ENCODE measurements around the gene ARHGAP45. TPM values are rescaled to one million over a fixed set of nuclear protein-coding genes. Genes with fewer than 3 reads are reported as not detected.

Gene ARHGAP45
- total and polyA plus RNA-seq, 4 donors, result 3.3 to 27.5 (median 9.7) TPM

DNA sequence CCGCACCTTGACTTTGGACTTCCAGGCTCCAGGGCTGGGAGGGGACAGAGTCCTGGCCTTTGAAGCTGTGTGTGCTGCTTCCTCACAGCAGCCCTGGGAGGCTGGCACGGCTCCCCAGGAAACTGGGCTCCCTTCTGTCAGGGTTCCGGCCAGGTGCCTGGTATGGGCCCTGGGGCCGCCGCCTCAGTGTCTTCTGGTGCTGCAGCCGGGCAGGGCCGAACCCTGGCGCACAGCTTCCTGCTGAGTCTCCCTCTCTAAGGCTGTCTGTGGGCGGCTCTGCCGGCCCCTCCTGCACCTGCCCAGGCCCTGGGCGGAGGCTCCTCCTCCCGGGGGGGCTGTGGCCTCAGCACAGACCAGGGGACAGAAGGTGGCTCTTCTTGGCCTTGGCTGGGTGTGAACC lies 69.2 kb downstream of the ARHGAP45 start (continued):
- TF ChIP-seq HNF4G (IDR thresholded peaks at IDR 0.05) (no peak), SP1 (IDR thresholded peaks at IDR 0.05) (no peak)

Small RNAs within 50 kb of the gene (small RNA-seq; reads per million reads assigned to genes)
- gene RNU6-2, result 0.35 reads per million, percentile 38 among the genes with 10 or more reads in this experiment

Other genes starting within 250 kb of the ARHGAP45 start
- 1 to 10 TPM in 1 of 2 donors, not detected in 1; 3.1 TPM for gene PLPPR3, start 245.2 kb upstream of the ARHGAP45 start, total RNA-seq
- not detected for gene PLPPR3, start 245.2 kb upstream of the ARHGAP45 start, polyA plus RNA-seq
- 10 to 100 TPM in 1 of 2 donors, under 1 TPM in 1; 0.08 to 20.2 TPM for gene AZU1, start 239.3 kb upstream of the ARHGAP45 start, total RNA-seq
- 1 to 10 TPM in 1 of 2 donors, under 1 TPM in 1; 0.24 to 1.8 TPM for gene AZU1, start 239.3 kb upstream of the ARHGAP45 start, polyA plus RNA-seq
- 100 to 1,000 TPM in 1 of 2 donors, under 1 TPM in 1; 0.17 to 225 TPM for gene PRTN3, start 226.2 kb upstream of the ARHGAP45 start, total RNA-seq
- 1 to 10 TPM in 1 of 2 donors, under 1 TPM in 1; 0.67 to 2.7 TPM for gene PRTN3, start 226.2 kb upstream of the ARHGAP45 start, polyA plus RNA-seq
- 10 to 100 TPM in 1 of 2 donors, under 1 TPM in 1; 0.17 to 37.4 TPM for gene ELANE, start 214.9 kb upstream of the ARHGAP45 start, total RNA-seq
- gene ELANE, start 214.9 kb upstream of the ARHGAP45 start, polyA plus RNA-seq, result 1 to 10 TPM in 1 of 2 donors, under 1 TPM in 1; 0.88 to 2.7 TPM
- 10 to 100 TPM; 13.2 to 14.1 TPM for gene CFD, start 207.5 kb upstream of the ARHGAP45 start, total RNA-seq
- 10 to 100 TPM in 1 of 2 donors, 1 to 10 TPM in 1; 4.5 to 20.2 TPM for gene CFD, start 207.5 kb upstream of the ARHGAP45 start, polyA plus RNA-seq
- gene MED16, start 174.0 kb upstream of the ARHGAP45 start, total RNA-seq, result 10 to 100 TPM; 39.7 to 42.3 TPM
- gene MED16, start 174.0 kb upstream of the ARHGAP45 start, polyA plus RNA-seq, result 10 to 100 TPM; 30.6 to 50.5 TPM
- gene RNU6-9, start 173.7 kb upstream of the ARHGAP45 start, total RNA-seq, result not detected
- not detected for gene RNU6-9, start 173.7 kb upstream of the ARHGAP45 start, polyA plus RNA-seq
- gene R3HDM4, start 153.9 kb upstream of the ARHGAP45 start, total RNA-seq, result 10 to 100 TPM; 17.4 to 72.4 TPM
- gene R3HDM4, start 153.9 kb upstream of the ARHGAP45 start, polyA plus RNA-seq, result 10 to 100 TPM; 14.1 to 23.0 TPM
- gene KISS1R, start 149.8 kb upstream of the ARHGAP45 start, total RNA-seq, result not detected
- gene KISS1R, start 149.8 kb upstream of the ARHGAP45 start, polyA plus RNA-seq, result not detected
- gene ARID3A, start 141.1 kb upstream of the ARHGAP45 start, total RNA-seq, result 10 to 100 TPM in 1 of 2 donors, 1 to 10 TPM in 1; 5.2 to 42.4 TPM
- gene ARID3A, start 141.1 kb upstream of the ARHGAP45 start, polyA plus RNA-seq, result 1 to 10 TPM in 1 of 2 donors, under 1 TPM in 1; 0.74 to 1.0 TPM
- gene WDR18, start 82.8 kb upstream of the ARHGAP45 start, total RNA-seq, result 10 to 100 TPM; 24.3 to 41.7 TPM
- gene WDR18, start 82.8 kb upstream of the ARHGAP45 start, polyA plus RNA-seq, result 10 to 100 TPM; 33.8 to 45.3 TPM
- gene GRIN3B, start 66.7 kb upstream of the ARHGAP45 start, total RNA-seq, result under 1 TPM in 1 of 2 donors, not detected in 1; 0.05 TPM
- gene GRIN3B, start 66.7 kb upstream of the ARHGAP45 start, polyA plus RNA-seq, result not detected
- 10 to 100 TPM; 34.3 to 80.3 TPM for gene TMEM259, start 46.0 kb upstream of the ARHGAP45 start, total RNA-seq
- 10 to 100 TPM; 29.7 to 99.3 TPM for gene TMEM259, start 46.0 kb upstream of the ARHGAP45 start, polyA plus RNA-seq
- gene RNU6-2, start 45.6 kb upstream of the ARHGAP45 start, total RNA-seq, result not detected
- not detected for gene RNU6-2, start 45.6 kb upstream of the ARHGAP45 start, polyA plus RNA-seq
- gene CNN2, start 40.6 kb upstream of the ARHGAP45 start, total RNA-seq, result 10 to 100 TPM; 31.0 to 38.4 TPM
- 10 to 100 TPM; 10.1 to 22.6 TPM for gene CNN2, start 40.6 kb upstream of the ARHGAP45 start, polyA plus RNA-seq
- gene ABCA7, start 27.1 kb upstream of the ARHGAP45 start, total RNA-seq, result 10 to 100 TPM in 1 of 2 donors, 1 to 10 TPM in 1; 5.3 to 60.9 TPM
- 1 to 10 TPM; 3.0 to 4.4 TPM for gene ABCA7, start 27.1 kb upstream of the ARHGAP45 start, polyA plus RNA-seq
- gene POLR2E, start 28.2 kb downstream of the ARHGAP45 start, total RNA-seq, result 100 to 1,000 TPM in 1 of 2 donors, 10 to 100 TPM in 1; 51.8 to 168 TPM
- 100 to 1,000 TPM; 175 to 211 TPM for gene POLR2E, start 28.2 kb downstream of the ARHGAP45 start, polyA plus RNA-seq
- gene GPX4, start 36.8 kb downstream of the ARHGAP45 start, total RNA-seq, result 100 to 1,000 TPM; 122 to 149 TPM
- 100 to 1,000 TPM; 447 to 558 TPM for gene GPX4, start 36.8 kb downstream of the ARHGAP45 start, polyA plus RNA-seq
- 10 to 100 TPM; 11.0 to 25.0 TPM for gene SBNO2, start 107.1 kb downstream of the ARHGAP45 start, total RNA-seq
- 10 to 100 TPM in 1 of 2 donors, 1 to 10 TPM in 1; 2.2 to 19.1 TPM for gene SBNO2, start 107.1 kb downstream of the ARHGAP45 start, polyA plus RNA-seq
- 100 to 1,000 TPM in 1 of 2 donors, 10 to 100 TPM in 1; 40.6 to 126 TPM for gene STK11, start 138.6 kb downstream of the ARHGAP45 start, total RNA-seq
- gene STK11, start 138.6 kb downstream of the ARHGAP45 start, polyA plus RNA-seq, result 10 to 100 TPM in 1 of 2 donors, 1 to 10 TPM in 1; 3.0 to 30.3 TPM
- gene CBARP, start 170.8 kb downstream of the ARHGAP45 start, total RNA-seq, result under 1 TPM; 0.05 to 0.25 TPM
- under 1 TPM in 1 of 2 donors, not detected in 1; 0.06 TPM for gene CBARP, start 170.8 kb downstream of the ARHGAP45 start, polyA plus RNA-seq
- gene ATP5F1D, start 174.6 kb downstream of the ARHGAP45 start, total RNA-seq, result 10 to 100 TPM; 20.2 to 44.5 TPM
- gene ATP5F1D, start 174.6 kb downstream of the ARHGAP45 start, polyA plus RNA-seq, result 100 to 1,000 TPM; 246 to 315 TPM
- gene MIDN, start 181.4 kb downstream of the ARHGAP45 start, total RNA-seq, result 10 to 100 TPM in 1 of 2 donors, 1 to 10 TPM in 1; 9.1 to 22.9 TPM
- gene MIDN, start 181.4 kb downstream of the ARHGAP45 start, polyA plus RNA-seq, result 10 to 100 TPM in 1 of 2 donors, 1 to 10 TPM in 1; 2.9 to 14.6 TPM
- gene CIRBP, start 202.2 kb downstream of the ARHGAP45 start, total RNA-seq, result 100 to 1,000 TPM in 1 of 2 donors, 10 to 100 TPM in 1; 80.5 to 135 TPM
- gene CIRBP, start 202.2 kb downstream of the ARHGAP45 start, polyA plus RNA-seq, result 100 to 1,000 TPM in 1 of 2 donors, 10 to 100 TPM in 1; 41.1 to 113 TPM
- 10 to 100 TPM; 14.6 to 15.7 TPM for gene FAM174C, start 208.4 kb downstream of the ARHGAP45 start, total RNA-seq
- 10 to 100 TPM; 51.9 to 79.8 TPM for gene FAM174C, start 208.4 kb downstream of the ARHGAP45 start, polyA plus RNA-seq
- gene EFNA2, start 218.7 kb downstream of the ARHGAP45 start, total RNA-seq, result 1 to 10 TPM in 1 of 2 donors, under 1 TPM in 1; 0.98 to 6.2 TPM
- gene EFNA2, start 218.7 kb downstream of the ARHGAP45 start, polyA plus RNA-seq, result 1 to 10 TPM; 2.5 to 9.8 TPM